ENCODE results near the gene TLR1. TPM values are rescaled to one million over a fixed set of nuclear protein-coding genes. Genes with fewer than 3 reads are reported as not detected.

The TLR1 gene
- total RNA-seq, 3 donors from 2014 or later = 7.3 to 9.3 (median 7.7) TPM

- DNase-seq (no peak), ATAC-seq (no peak)
- intact Hi-C loops (cut with DNase I, micrococcal nuclease) = no loop called here
- Histone ChIP-seq H3K4me3 (no peak overlapping the region), H3K36me3 (ENCODE audit: low read depth) (no peaks in the 10 kb centered on the region), H3K4me1 (ENCODE audit: low read depth) (no peaks in the 10 kb centered on the region), H3K9me3 (no peaks in the 10 kb centered on the region)
- no peak for TF ChIP-seq CTCF (IDR thresholded peaks at IDR 0.05)
Observed at GRCh38 chr4:38823766-38824165, 19.2 kb upstream of the TLR1 start.

- no peak for TF ChIP-seq CTCF (IDR thresholded peaks at IDR 0.05)
- H3K4me1 ChIP-seq (ENCODE audit: low read depth) = no peaks in the 10 kb centered on the region
- no peak overlapping the region for H3K4me3 ChIP-seq
- no peaks in the 10 kb centered on the region for H3K9me3 ChIP-seq
- no peaks in the 10 kb centered on the region for H3K36me3 ChIP-seq (ENCODE audit: low read depth)
- DNase-seq = no peak
- intact Hi-C loops (cut with DNase I, micrococcal nuclease) = no loop called here
- no peak for ATAC-seq
Observed at GRCh38 chr4:38822748-38823303, 18.2 kb upstream of the TLR1 start.

GRCh38 chr4:38821739-38822138, 17.1 kb upstream of the TLR1 start:
- intact Hi-C loops (cut with DNase I, micrococcal nuclease) = no loop called here
- no peaks in the 10 kb centered on the region for H3K36me3 ChIP-seq (ENCODE audit: low read depth)
- TF ChIP-seq CTCF (IDR thresholded peaks at IDR 0.05) = no peak
- DNase-seq = no peak
- H3K4me1 ChIP-seq (ENCODE audit: low read depth) = no peaks in the 10 kb centered on the region
- no peak overlapping the region for H3K4me3 ChIP-seq
- ATAC-seq = no peak
- no peaks in the 10 kb centered on the region for H3K9me3 ChIP-seq

GRCh38 chr4:38820329-38821061, 15.9 kb upstream of the TLR1 start:
- DNase-seq (no peak), ATAC-seq (no peak)
- no peak for TF ChIP-seq CTCF (IDR thresholded peaks at IDR 0.05)
- no peaks in the 10 kb centered on the region for H3K9me3 ChIP-seq
- intact Hi-C loops (cut with DNase I, micrococcal nuclease) = no loop called here
- H3K4me1 ChIP-seq (ENCODE audit: low read depth) = no peaks in the 10 kb centered on the region
- H3K36me3 ChIP-seq (ENCODE audit: low read depth) = no peaks in the 10 kb centered on the region
- H3K4me3 ChIP-seq = no peak overlapping the region

GRCh38 chr4:38819569-38819968, 15.0 kb upstream of the TLR1 start:
- ATAC-seq = no peak
- intact Hi-C loops (cut with DNase I, micrococcal nuclease) = no loop called here
- Histone ChIP-seq H3K9me3 (no peaks in the 10 kb centered on the region), H3K4me1 (ENCODE audit: low read depth) (no peaks in the 10 kb centered on the region), H3K36me3 (ENCODE audit: low read depth) (no peaks in the 10 kb centered on the region), H3K4me3 (no peak overlapping the region)
- TF ChIP-seq CTCF (IDR thresholded peaks at IDR 0.05) = no peak
- DNase-seq = no peak

All from mucosa of descending colon (tissue), 3 donors.